Psoas muscle (tissue), 8 donors: ENCODE measurements around the gene OR1L8. TPM values are rescaled to one million over a fixed set of nuclear protein-coding genes. Genes with fewer than 3 reads are reported as not detected.

ENCODE experiments used
- ATAC-seq, 4 donors: fragments of 200-7000 bp; cut with Tn5 transposase; one replicate each; pipeline ENCODE4 v1.9.1; 2020; ENCODE audit warnings: moderate library complexity in 3 of 4, mild to moderate bottlenecking in 2 of 4
- DNase-seq, 2 donors: peaks; one replicate each; pipeline ENCODE4 v3.0.0-alpha.2; 2020
- H3K27ac ChIP-seq: fragments of 200-600 bp; one replicate; pipeline ENCODE4 v1.8.0; 2022
- H3K27me3 ChIP-seq, 3 donors: fragments of 200-600 bp in 1 of 3; one replicate each; pipeline versions ENCODE4 v1.6.1 to v1.8.0; 2013 to 2022; ENCODE audit warnings: low read length in 2 of 3, mild to moderate bottlenecking in 2 of 3, moderate library complexity in 1 of 3; ENCODE audit not compliant: insufficient read depth in 3 of 3
- H3K36me3 ChIP-seq, 2 donors: fragments of 200-600 bp in 1 of 2; one replicate each; pipeline versions ENCODE4 v1.6.1 to v1.8.0; 2013 to 2022; ENCODE audit warnings: low read depth in 1 of 2, mild to moderate bottlenecking in 1 of 2, moderate library complexity in 1 of 2; ENCODE audit not compliant: insufficient read depth in 1 of 2
- H3K4me1 ChIP-seq: fragments of 200-600 bp; one replicate; pipeline ENCODE4 v1.8.0; 2022
- H3K4me3 ChIP-seq: fragments of 200-600 bp; one replicate; pipeline ENCODE4 v1.8.0; 2022; ENCODE audit warnings: mild to moderate bottlenecking
- H3K9me3 ChIP-seq: fragments of 200-600 bp; one replicate; pipeline ENCODE4 v1.8.0; 2022
- WGBS, 3 donors: extraction: QIAGEN DNeasy Blood & Tissue Kit; methylation state at CpG; one replicate each; pipeline versions ENCODE4 v1.1.6 to v1.1.7; 2013; 5-methylcytosine and 5-hydroxymethylcytosine counted together
- intact Hi-C, 2 donors: fragments of 100-400 bp; cut with DNase I; formaldehyde crosslinking; loops; one replicate each; pipeline versions ENCODE4 v1.11.0 to v1.14.2; 2022
- polyA plus RNA-seq, 3 donors: library from polyadenylated mRNA; stranded (reverse); fragments of 200-250 nt; gene quantifications; one replicate each; pipeline ENCODE4 v1.2.3, GENCODE V29; 2013
- total RNA-seq, 4 donors: library from RNA; stranded (reverse); fragmentation: NEBNext Ultra II Directional in 2 of 4; extraction: Animal tissue kit (Norgen Biotek cat#: 25700) in 2 of 4; gene quantifications; one replicate each; pipeline versions ENCODE4 v1.2.1 to v1.2.4, GENCODE V29; 2021 to 2023
- TF ChIP-seq, protein P1 (sequence below): fragments of 200-600 bp; IDR thresholded peaks from one replicate; pipeline ENCODE4 v1.8.0; 2022; ENCODE audit warnings: antibody characterized with exemption
- donor health status: healthy with polysubstance abuse.
- donor health status: DM: no; HTN: no; CAD: no; lungs with moderate emphysema.
- donor health status: Bipolar disorder and iron deficiency.
- donor health status: healthy.
- donor health status: DM: yes; HTN: yes; CAD: no.
- donor health status: DM: no; HTN: no; CAD: no.
- donor health status: DM: no; HTN: no; CAD: no.
- donor health status: DM: yes; HTN: yes; CAD: no.

The OR1L8 gene
- total and polyA plus RNA-seq, 7 donors: not detected

DNA sequence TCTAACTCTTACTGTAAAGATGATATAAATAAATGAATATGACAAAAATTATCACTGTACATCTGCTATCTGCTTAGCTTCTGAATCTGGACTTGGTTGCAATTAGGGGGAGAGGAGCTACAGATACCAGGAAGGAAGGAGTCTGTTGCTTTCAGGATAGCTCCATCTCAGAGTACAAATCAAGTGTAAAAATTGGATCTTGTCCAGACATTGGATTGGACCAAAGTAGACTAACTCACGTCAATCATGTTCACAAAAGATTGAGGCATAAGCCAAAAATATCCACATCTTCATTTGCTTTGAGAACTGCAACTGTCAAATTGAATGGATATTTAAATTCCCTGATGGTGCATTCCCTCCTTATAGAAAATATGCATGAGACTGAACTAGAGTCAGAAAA is 22.5 kb upstream of the OR1L8 start:
- no peaks in the 10 kb centered on the region for H3K4me1 ChIP-seq
- ATAC-seq (no peak), DNase-seq (no peak)
- no peak overlapping the region for H3K4me3 ChIP-seq
- H3K27ac ChIP-seq: no peak overlapping the region
- intact Hi-C loops: no loop called here
- H3K36me3 ChIP-seq: no peaks in the 10 kb centered on the region
- TF ChIP-seq, protein P1, sequence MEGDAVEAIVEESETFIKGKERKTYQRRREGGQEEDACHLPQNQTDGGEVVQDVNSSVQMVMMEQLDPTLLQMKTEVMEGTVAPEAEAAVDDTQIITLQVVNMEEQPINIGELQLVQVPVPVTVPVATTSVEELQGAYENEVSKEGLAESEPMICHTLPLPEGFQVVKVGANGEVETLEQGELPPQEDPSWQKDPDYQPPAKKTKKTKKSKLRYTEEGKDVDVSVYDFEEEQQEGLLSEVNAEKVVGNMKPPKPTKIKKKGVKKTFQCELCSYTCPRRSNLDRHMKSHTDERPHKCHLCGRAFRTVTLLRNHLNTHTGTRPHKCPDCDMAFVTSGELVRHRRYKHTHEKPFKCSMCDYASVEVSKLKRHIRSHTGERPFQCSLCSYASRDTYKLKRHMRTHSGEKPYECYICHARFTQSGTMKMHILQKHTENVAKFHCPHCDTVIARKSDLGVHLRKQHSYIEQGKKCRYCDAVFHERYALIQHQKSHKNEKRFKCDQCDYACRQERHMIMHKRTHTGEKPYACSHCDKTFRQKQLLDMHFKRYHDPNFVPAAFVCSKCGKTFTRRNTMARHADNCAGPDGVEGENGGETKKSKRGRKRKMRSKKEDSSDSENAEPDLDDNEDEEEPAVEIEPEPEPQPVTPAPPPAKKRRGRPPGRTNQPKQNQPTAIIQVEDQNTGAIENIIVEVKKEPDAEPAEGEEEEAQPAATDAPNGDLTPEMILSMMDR: no peak
- WGBS, 3 donors: 18 to 39% (median 29%) methylated on average over 1 of the region's 1 CpG
- H3K9me3 ChIP-seq: no peaks in the 10 kb centered on the region
- no peaks in the 10 kb centered on the region for H3K27me3 ChIP-seq

DNA sequence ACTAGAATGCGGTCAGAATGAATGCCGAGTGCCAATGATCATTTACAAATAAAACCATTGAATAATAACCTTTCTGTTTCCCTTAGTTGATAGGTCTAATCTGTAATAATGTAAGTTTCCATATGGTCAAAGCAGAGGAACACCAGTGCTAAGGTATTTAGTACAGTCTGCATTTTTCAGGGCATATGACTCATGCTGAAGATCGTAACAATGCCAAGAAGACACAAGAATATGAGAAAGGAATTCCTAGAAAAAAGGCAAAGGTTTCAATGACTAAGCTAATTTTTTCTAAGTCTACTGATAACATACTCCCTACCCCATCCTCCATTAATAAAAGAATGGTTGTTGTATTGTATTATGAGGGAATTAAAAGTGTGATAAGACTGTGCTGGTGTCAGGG is 2.8 kb downstream of the OR1L8 start:
- H3K4me3 ChIP-seq: no peak overlapping the region
- H3K9me3 ChIP-seq: no peaks in the 10 kb centered on the region
- 79 to 83% (median 82%) methylated on average over 3 of the region's 3 CpGs for WGBS, 3 donors
- no peaks in the 10 kb centered on the region for H3K4me1 ChIP-seq
- no peak overlapping the region for H3K27ac ChIP-seq
- no peaks in the 10 kb centered on the region for H3K27me3 ChIP-seq
- TF ChIP-seq, protein P1: no peak
- DNase-seq (no peak), ATAC-seq (no peak)
- intact Hi-C loops: no loop called here
- no peaks in the 10 kb centered on the region for H3K36me3 ChIP-seq

DNA sequence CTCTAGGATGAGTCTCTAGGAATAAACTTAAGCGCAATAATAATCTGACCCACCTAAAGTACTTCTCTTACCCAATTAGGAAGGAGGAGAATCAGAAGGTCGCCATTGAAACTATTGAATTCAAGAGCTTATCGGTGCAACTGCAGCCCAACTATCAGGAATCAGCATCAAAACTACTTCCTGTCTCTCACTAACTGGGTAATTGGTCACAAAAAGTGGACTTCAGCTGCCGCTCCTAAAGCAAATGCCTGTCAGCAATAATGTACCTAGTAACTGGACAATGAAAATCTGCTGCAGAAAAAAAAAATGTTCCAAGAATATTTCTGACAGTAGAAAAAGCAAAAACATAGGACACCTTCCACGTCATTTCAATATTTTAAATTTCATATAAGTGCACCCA is 3.3 kb downstream of the OR1L8 start:
- Histone ChIP-seq H3K27ac (no peak overlapping the region), H3K4me3 (no peak overlapping the region), H3K4me1 (no peaks in the 10 kb centered on the region), H3K9me3 (no peaks in the 10 kb centered on the region), H3K36me3 (no peaks in the 10 kb centered on the region), H3K27me3 (no peaks in the 10 kb centered on the region)
- TF ChIP-seq, protein P1: no peak
- intact Hi-C loops: no loop called here
- DNase-seq (no peak), ATAC-seq (no peak)
- 64 to 77% (median 71%) methylated on average over 5 of the region's 5 CpGs for WGBS, 3 donors

DNA sequence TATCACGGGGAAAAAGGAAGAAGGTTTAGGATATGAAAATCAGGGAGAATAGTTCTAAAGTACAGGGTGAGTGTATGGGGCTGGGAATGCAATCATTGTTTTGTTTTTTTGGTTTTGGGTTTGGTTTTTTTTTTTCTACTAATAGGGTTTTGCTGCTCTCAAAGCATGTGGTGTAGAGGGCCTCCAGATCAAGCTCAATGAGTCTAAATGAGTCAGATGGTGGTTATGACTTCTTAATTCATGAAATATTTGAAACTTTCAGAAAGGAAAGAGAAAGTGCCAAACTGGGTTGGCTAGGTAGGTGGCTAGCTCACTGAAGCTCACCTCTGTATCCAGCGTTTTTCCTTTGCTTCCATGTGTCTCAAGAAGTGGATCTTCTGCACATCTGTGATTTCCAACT is 10.7 kb downstream of the OR1L8 start:
- Histone ChIP-seq H3K4me1 (no peaks in the 10 kb centered on the region), H3K27ac (no peak overlapping the region), H3K36me3 (no peaks in the 10 kb centered on the region), H3K9me3 (no peaks in the 10 kb centered on the region), H3K4me3 (no peak overlapping the region), H3K27me3 (no peaks in the 10 kb centered on the region)
- no peak for ATAC-seq
- WGBS, 3 donors: 62 to 68% (median 63%) methylated on average over 2 of the region's 2 CpGs
- TF ChIP-seq, protein P1: no peak
- intact Hi-C loops: no loop called here
- DNase-seq: no peak

DNA sequence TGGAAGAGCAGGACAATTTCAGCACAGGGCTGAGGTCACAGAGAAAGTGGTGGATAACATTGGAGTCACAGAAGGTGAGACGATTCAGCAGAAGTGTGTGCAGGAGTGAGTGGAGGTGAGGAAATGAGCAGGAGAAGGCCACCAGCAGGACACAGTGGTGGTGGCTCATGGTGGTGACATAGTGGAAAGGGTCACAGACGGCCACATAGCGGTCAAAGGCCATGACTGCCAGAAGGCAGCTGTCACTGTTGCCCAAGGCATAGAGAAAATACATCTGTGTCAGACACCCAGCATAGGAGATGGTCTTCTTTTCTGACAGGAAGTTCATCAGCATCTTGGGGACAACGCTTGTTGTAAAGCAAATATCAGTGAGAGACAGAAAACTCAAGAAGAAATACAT is 15.3 kb downstream of the OR1L8 start:
- intact Hi-C loops: no loop called here
- 85 to 90% (median 90%) methylated on average over 4 of the region's 4 CpGs for WGBS, 3 donors
- H3K27ac ChIP-seq: no peak overlapping the region
- no peaks in the 10 kb centered on the region for H3K4me1 ChIP-seq
- DNase-seq: no peak
- TF ChIP-seq, protein P1: no peak
- H3K36me3 ChIP-seq: no peaks in the 10 kb centered on the region
- H3K4me3 ChIP-seq: no peak overlapping the region
- H3K9me3 ChIP-seq: no peaks in the 10 kb centered on the region
- H3K27me3 ChIP-seq: no peaks in the 10 kb centered on the region
- no peak for ATAC-seq
